Activated CD4-positive, alpha-beta T cell treated with anti-CD3 and anti-CD28 coated beads for 24 hours (primary cell): Measurements from ENCODE around the gene HSPD1.

Experiments used
- DNase-seq, 2 donors: peaks; one replicate each; pipeline ENCODE4 v3.0.0-alpha.2; 2020; ENCODE audit warnings: low read depth in 2 of 2

The HSPD1 gene

GRCh38 chr2:197437380-197437779 lies 62.3 kb downstream of the HSPD1 start:
- DNase-seq, result no peak
